Type B pancreatic cell (in vitro differentiated cells): ENCODE results near the gene MRI1. TPM values are rescaled to one million over a fixed set of nuclear protein-coding genes. Genes with fewer than 3 reads are reported as not detected.
"Not testable (repeated sequence)": the region's sequence is repeated elsewhere in the genome, so short reads cannot be mapped to it uniquely, and the experiment has no call there.

Experiments used
- DNase-seq: peaks from one replicate; pipeline ENCODE4 v3.0.0; 2021; ENCODE audit warnings: mixed read lengths; ENCODE audit not compliant: unreplicated experiment; ENCODE audit errors: extremely low spot score
- H3K27ac Mint-ChIP-seq: 2 replicates; pipeline ENCODE4 v1.8.0; 2021; ENCODE audit warnings: mild to moderate bottlenecking, mixed read lengths
- H3K27me3 Mint-ChIP-seq: 2 replicates; pipeline ENCODE4 v1.8.0; 2021; ENCODE audit warnings: mixed read lengths
- H3K36me3 Mint-ChIP-seq: 2 replicates; pipeline ENCODE4 v1.8.0; 2021; ENCODE audit warnings: mixed read lengths
- H3K4me1 Mint-ChIP-seq: one replicate; pipeline ENCODE4 v1.8.0; 2021; ENCODE audit warnings: mixed read lengths; ENCODE audit not compliant: unreplicated experiment
- H3K4me3 Mint-ChIP-seq: 2 replicates; pipeline ENCODE4 v1.8.0; 2021; ENCODE audit warnings: mild to moderate bottlenecking, mixed read lengths
- H3K9me3 Mint-ChIP-seq: 2 replicates; pipeline ENCODE4 v1.8.0; 2021; ENCODE audit warnings: mixed read lengths
- CTCF ChIP-seq: fragments of 200-600 bp; sonication (generic); conservative IDR thresholded peaks from 2 replicates; pipeline ENCODE4 v1.5.0; 2021; ENCODE audit warnings: antibody characterized with exemption, mild to moderate bottlenecking
- total RNA-seq: library from RNA; stranded (reverse); gene quantifications from 2 replicates; pipeline ENCODE4 v1.2.1, GENCODE V29; 2021; ENCODE audit warnings: low replicate concordance

The MRI1 gene
- total RNA-seq, 1 donor from 2014 or later, result 27.7 TPM

GRCh38 chr19:13748169-13748828, 16.0 kb upstream of the MRI1 start:
- Mint-ChIP-seq H3K9me3 (no peaks in the 10 kb centered on the region), H3K4me1 (peaks cover 6% of the 10 kb centered on the region), H3K27me3 (no peaks in the 10 kb centered on the region), H3K36me3 (no peaks in the 10 kb centered on the region), H3K4me3 (peak overlapping the region; percentile 96), H3K27ac (peak overlapping the region; percentile 97)
- no peak for TF ChIP-seq CTCF
- no peak for DNase-seq

- Mint-ChIP-seq H3K4me3 (no peak overlapping the region), H3K4me1 (peaks cover 6% of the 10 kb centered on the region)
Measured at GRCh38 chr19:13751436-13751835, 12.9 kb upstream of the MRI1 start.

GRCh38 chr19:13753622-13754021, 10.7 kb upstream of the MRI1 start:
- peaks cover 19% of the 10 kb centered on the region for H3K36me3 Mint-ChIP-seq
- not testable (repeated sequence) for H3K9me3 Mint-ChIP-seq, DNase-seq, H3K4me3 Mint-ChIP-seq, H3K27me3 Mint-ChIP-seq, H3K27ac Mint-ChIP-seq, H3K4me1 Mint-ChIP-seq

More at GRCh38 chr19:13751436-13751835, 12.9 kb upstream of the MRI1 start:
- H3K27me3 Mint-ChIP-seq, result no peaks in the 10 kb centered on the region
- H3K9me3 Mint-ChIP-seq, result no peaks in the 10 kb centered on the region
- H3K36me3 Mint-ChIP-seq, result peaks cover 10% of the 10 kb centered on the region
- no peak for TF ChIP-seq CTCF
- DNase-seq, result no peak
- H3K27ac Mint-ChIP-seq, result no peak overlapping the region

- Mint-ChIP-seq H3K4me3 (no peak overlapping the region), H3K4me1 (no peaks in the 10 kb centered on the region), H3K9me3 (no peaks in the 10 kb centered on the region), H3K36me3 (peaks cover 19% of the 10 kb centered on the region), H3K27ac (no peak overlapping the region), H3K27me3 (no peaks in the 10 kb centered on the region)
- TF ChIP-seq CTCF, result no peak
- DNase-seq, result no peak
Measured at GRCh38 chr19:13756210-13756609, 8.1 kb upstream of the MRI1 start.

GRCh38 chr19:13757805-13758772, 6.2 kb upstream of the MRI1 start:
- Mint-ChIP-seq H3K36me3 (peaks cover 23% of the 10 kb centered on the region), H3K4me3 (no peak overlapping the region)

More at GRCh38 chr19:13757805-13758772, 6.2 kb upstream of the MRI1 start:
- no peak for DNase-seq
- no peak for TF ChIP-seq CTCF
- Mint-ChIP-seq H3K4me1 (no peaks in the 10 kb centered on the region), H3K27me3 (no peaks in the 10 kb centered on the region), H3K27ac (no peak overlapping the region), H3K9me3 (no peaks in the 10 kb centered on the region)
